Sigmoid colon (tissue), 4 donors: ENCODE results near the gene IL4I1.

Experiments
- CTCF ChIP-seq, 4 experiments: fragments of 450-650 bp in 3 of 4; fragments of 200-600 bp in 1 of 4; IDR thresholded peaks; one replicate each; pipeline ENCODE4 v1.5.1; 2016 to 2019; ENCODE audit warnings: antibody characterized with exemption in 4 of 4, mild to moderate bottlenecking in 3 of 4, moderate library complexity in 2 of 4
- POLR2AphosphoS5 ChIP-seq, 4 donors: sonication (generic); formaldehyde crosslinking; IDR thresholded peaks; one replicate each; pipeline ENCODE4 v1.6.1; 2017; ENCODE audit warnings: antibody characterized with exemption in 4 of 4

GRCh38 chr19:49918089-49918488, 21.4 kb upstream of the IL4I1 start:
- no peak for TF ChIP-seq CTCF (IDR thresholded peaks at IDR 0.05)
- no peak for TF ChIP-seq POLR2AphosphoS5 (IDR thresholded peaks at IDR 0.05)
